HUES48 (cell line): Measurements from ENCODE around the gene SLC24A2.

Experiments used
- H3K27ac ChIP-seq: one replicate; pipeline ENCODE4 v1.7.0; 2013; ENCODE audit warnings: low read depth, low read length, inconsistent platforms
- H3K27me3 ChIP-seq: 2 replicates; pipeline ENCODE4 v1.6.1; 2013; ENCODE audit warnings: mild to moderate bottlenecking, low read length; ENCODE audit not compliant: control insufficient read depth, insufficient read depth
- H3K36me3 ChIP-seq: 2 replicates; pipeline ENCODE4 v1.6.1; 2013; ENCODE audit warnings: low read length; ENCODE audit not compliant: control insufficient read depth, insufficient read depth
- H3K4me1 ChIP-seq: 2 replicates; pipeline ENCODE4 v1.6.1; 2013; ENCODE audit warnings: mild to moderate bottlenecking, low read length; ENCODE audit not compliant: control insufficient read depth, insufficient read depth
- H3K4me3 ChIP-seq: 2 replicates; pipeline ENCODE4 v1.5.1; 2013; ENCODE audit warnings: mild to moderate bottlenecking, low read depth, low read length
- H3K9ac ChIP-seq: 2 replicates; pipeline ENCODE4 v1.6.1; 2013; ENCODE audit warnings: mild to moderate bottlenecking, low read depth, low read length, moderate library complexity
- H3K9me3 ChIP-seq: 2 replicates; pipeline ENCODE4 v1.6.1; 2013; ENCODE audit warnings: low read length; ENCODE audit not compliant: control insufficient read depth, insufficient read depth

SLC24A2 gene

GRCh38 chr9:19768798-19769197 lies 20.0 kb downstream of the SLC24A2 start:
- Histone ChIP-seq H3K9me3 (peaks cover 6% of the 10 kb centered on the region; the same call in 1 of the 2 replicates), H3K27ac (no peak overlapping the region), H3K4me1 (no peaks in the 10 kb centered on the region), H3K9ac (no peak overlapping the region), H3K27me3 (no peaks in the 10 kb centered on the region), H3K36me3 (no peaks in the 10 kb centered on the region), H3K4me3 (no peak overlapping the region)

GRCh38 chr9:19759066-19759465 lies 29.8 kb downstream of the SLC24A2 start:
- Histone ChIP-seq H3K27me3 (no peaks in the 10 kb centered on the region), H3K4me3 (no peak overlapping the region), H3K27ac (no peak overlapping the region), H3K4me1 (no peaks in the 10 kb centered on the region), H3K9me3 (no peaks in the 10 kb centered on the region; the same call in 1 of the 2 replicates), H3K36me3 (no peaks in the 10 kb centered on the region), H3K9ac (no peak overlapping the region)

DNA sequence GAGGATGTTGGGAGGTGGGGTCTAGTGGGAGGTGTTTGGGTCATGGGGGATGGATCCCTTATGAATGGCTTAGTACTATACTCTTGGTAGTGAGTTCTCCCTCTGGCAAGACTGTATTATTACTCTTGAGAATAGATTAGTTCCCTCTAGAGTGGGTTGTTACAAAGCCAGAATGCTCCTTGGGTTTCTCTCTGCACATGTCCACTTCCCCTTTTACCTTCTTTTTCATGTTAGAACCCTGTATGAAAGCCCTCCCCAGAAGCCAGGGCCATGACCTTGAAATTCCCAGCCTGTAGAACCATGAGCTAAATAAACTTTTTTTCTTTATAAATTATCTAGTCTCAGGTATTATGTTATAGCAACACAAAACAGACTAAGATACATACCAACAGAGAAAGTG lies 31.1 kb downstream of the SLC24A2 start:
- H3K27ac ChIP-seq = no peak overlapping the region
- H3K27me3 ChIP-seq = no peaks in the 10 kb centered on the region
- H3K36me3 ChIP-seq = no peaks in the 10 kb centered on the region
- H3K4me1 ChIP-seq = no peaks in the 10 kb centered on the region
- no peak overlapping the region for H3K4me3 ChIP-seq
- H3K9ac ChIP-seq = no peak overlapping the region
- H3K9me3 ChIP-seq = no peaks in the 10 kb centered on the region; the same call in 1 of the 2 replicates

- Histone ChIP-seq H3K4me3 (no peak overlapping the region), H3K27me3 (no peaks in the 10 kb centered on the region), H3K36me3 (no peaks in the 10 kb centered on the region), H3K9me3 (no peaks in the 10 kb centered on the region), H3K27ac (no peak overlapping the region), H3K9ac (no peak overlapping the region), H3K4me1 (no peaks in the 10 kb centered on the region)
Measured at GRCh38 chr9:19754921-19755320, 33.9 kb downstream of the SLC24A2 start.

GRCh38 chr9:19748278-19749126 lies 40.3 kb downstream of the SLC24A2 start:
- H3K4me1 ChIP-seq = peaks cover 4% of the 10 kb centered on the region
- H3K4me3 ChIP-seq = no peak overlapping the region
- no peaks in the 10 kb centered on the region for H3K36me3 ChIP-seq
- no peak overlapping the region for H3K9ac ChIP-seq
- no peaks in the 10 kb centered on the region for H3K27me3 ChIP-seq
- no peaks in the 10 kb centered on the region for H3K9me3 ChIP-seq
- H3K27ac ChIP-seq = no peak overlapping the region

DNA sequence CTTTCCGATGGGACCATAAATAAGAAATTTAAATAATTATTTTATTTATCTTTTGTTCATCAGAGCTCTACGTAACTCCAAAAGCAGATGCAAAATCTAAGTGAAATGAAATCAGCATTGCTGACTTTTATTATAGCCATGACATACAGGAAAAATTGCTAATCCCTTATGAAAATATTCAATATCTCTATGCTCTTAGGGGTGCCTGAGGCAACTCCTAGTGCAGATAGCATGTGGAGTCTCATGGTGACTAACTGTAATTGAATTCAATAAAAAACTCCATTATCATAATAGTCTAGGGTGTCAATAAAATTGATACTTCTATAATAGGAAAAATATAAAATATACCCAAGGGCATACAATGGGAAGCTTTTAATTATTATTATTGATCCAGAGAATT lies 42.6 kb downstream of the SLC24A2 start:
- H3K4me3 ChIP-seq = no peak overlapping the region
- H3K27me3 ChIP-seq = no peaks in the 10 kb centered on the region
- no peak overlapping the region for H3K9ac ChIP-seq
- H3K36me3 ChIP-seq = no peaks in the 10 kb centered on the region
- peaks cover 18% of the 10 kb centered on the region for H3K4me1 ChIP-seq
- no peak overlapping the region for H3K27ac ChIP-seq
- no peaks in the 10 kb centered on the region for H3K9me3 ChIP-seq

GRCh38 chr9:19741178-19741577 lies 47.7 kb downstream of the SLC24A2 start:
- H3K9me3 ChIP-seq = no peaks in the 10 kb centered on the region
- H3K36me3 ChIP-seq = no peaks in the 10 kb centered on the region
- H3K4me1 ChIP-seq = peaks cover 23% of the 10 kb centered on the region
- H3K9ac ChIP-seq = no peak overlapping the region
- H3K27ac ChIP-seq = no peak overlapping the region
- no peaks in the 10 kb centered on the region for H3K27me3 ChIP-seq
- no peak overlapping the region for H3K4me3 ChIP-seq
